Astrocyte (in vitro differentiated cells and primary cell): ENCODE measurements around the gene SPTBN5. TPM values are rescaled to one million over a fixed set of nuclear protein-coding genes. Genes with fewer than 3 reads are reported as not detected.

Experiments
- DNase-seq: peaks from one replicate; pipeline ENCODE4 v3.0.0-alpha.2; 2010; ENCODE audit warnings: low read depth
- FAIRE-seq: peaks from 2 replicates; lab custom pipeline; 2011; peaks lifted over from hg19 to GRCh38; lab: Jason Lieb, UNC
- H2AFZ ChIP-seq: 2 replicates; pipeline ENCODE4 v1.6.0; 2012; ENCODE audit warnings: low read depth, low read length, inconsistent platforms
- H3K27ac ChIP-seq: 2 replicates; pipeline ENCODE4 v1.5.1; 2011; ENCODE audit warnings: low read depth, low read length, inconsistent platforms
- H3K27me3 ChIP-seq: 2 replicates; pipeline ENCODE4 v1.6.0; 2011; ENCODE audit warnings: low read length, inconsistent platforms; ENCODE audit not compliant: insufficient read depth
- H3K36me3 ChIP-seq: 2 replicates; pipeline ENCODE4 v1.5.1; 2011; ENCODE audit warnings: low read length, inconsistent platforms; ENCODE audit not compliant: insufficient read depth
- H3K4me1 ChIP-seq: 2 replicates; pipeline ENCODE4 v1.5.1; 2011; ENCODE audit warnings: low read length, inconsistent platforms; ENCODE audit not compliant: insufficient read depth
- H3K4me2 ChIP-seq: 2 replicates; pipeline ENCODE4 v1.6.0; 2012; ENCODE audit warnings: low read length, inconsistent platforms
- H3K4me3 ChIP-seq: 2 replicates; pipeline ENCODE4 v1.5.1; 2011; ENCODE audit warnings: low read depth, mild to moderate bottlenecking, low read length, inconsistent platforms; ENCODE audit not compliant: insufficient read depth
- H3K79me2 ChIP-seq: 2 replicates; pipeline ENCODE4 v1.6.0; 2012; ENCODE audit warnings: mild to moderate bottlenecking, low read length, inconsistent platforms; ENCODE audit not compliant: insufficient read depth
- H3K9ac ChIP-seq: 2 replicates; pipeline ENCODE4 v1.6.0; 2012; ENCODE audit warnings: mild to moderate bottlenecking, low read length, inconsistent platforms
- H3K9me3 ChIP-seq: 2 replicates; pipeline ENCODE4 v1.5.1; 2012; ENCODE audit warnings: low read depth, mild to moderate bottlenecking, low read length, inconsistent platforms; ENCODE audit not compliant: insufficient read depth
- H4K20me1 ChIP-seq: 2 replicates; pipeline ENCODE4 v1.6.0; 2012; ENCODE audit warnings: low read length, inconsistent platforms; ENCODE audit not compliant: insufficient read depth
- H3K27ac Mint-ChIP-seq: one replicate; pipeline ENCODE4 v1.8.0; 2021; ENCODE audit warnings: mild to moderate bottlenecking, mixed read lengths; ENCODE audit not compliant: unreplicated experiment
- H3K27me3 Mint-ChIP-seq: one replicate; pipeline ENCODE4 v1.8.0; 2021; ENCODE audit warnings: low read depth, mixed read lengths; ENCODE audit not compliant: unreplicated experiment
- H3K36me3 Mint-ChIP-seq: one replicate; pipeline ENCODE4 v1.8.0; 2021; ENCODE audit warnings: low read depth, mixed read lengths; ENCODE audit not compliant: unreplicated experiment
- H3K4me1 Mint-ChIP-seq: one replicate; pipeline ENCODE4 v1.8.0; 2021; ENCODE audit warnings: low read depth, mixed read lengths; ENCODE audit not compliant: unreplicated experiment
- H3K4me3 Mint-ChIP-seq: one replicate; pipeline ENCODE4 v1.8.0; 2021; ENCODE audit warnings: mild to moderate bottlenecking, moderate library complexity, mixed read lengths; ENCODE audit not compliant: unreplicated experiment
- H3K9me3 Mint-ChIP-seq: one replicate; pipeline ENCODE4 v1.8.0; 2021; ENCODE audit warnings: mild to moderate bottlenecking, mixed read lengths; ENCODE audit not compliant: unreplicated experiment
- EZH2 ChIP-seq: IDR thresholded peaks from 2 replicates; pipeline ENCODE4 v1.6.1; 2012; ENCODE audit warnings: mild to moderate bottlenecking, low read length, inconsistent platforms; ENCODE audit not compliant: insufficient read depth
- total RNA-seq: library from RNA; stranded (reverse); gene quantifications from 2 replicates; pipeline ENCODE4 v1.2.1, GENCODE V29; 2021
- TF ChIP-seq, protein P1 (sequence below): IDR thresholded peaks from 2 replicates; pipeline ENCODE4 v1.5.1; 2011; ENCODE audit warnings: low read depth, mild to moderate bottlenecking, inconsistent platforms, low read length, moderate library complexity; ENCODE audit not compliant: insufficient read depth

Gene SPTBN5
- total RNA-seq, 1 donor from 2014 or later: 5.3 TPM

- H3K9me3 Mint-ChIP-seq: no peaks in the 10 kb centered on the region
- no peak overlapping the region for H3K27ac Mint-ChIP-seq
- peaks cover 4% of the 10 kb centered on the region for H3K36me3 ChIP-seq
- FAIRE-seq (no peak), DNase-seq (no peak)
- H3K79me2 ChIP-seq: peaks cover 27% of the 10 kb centered on the region
- no peaks in the 10 kb centered on the region for H3K27me3 Mint-ChIP-seq
- TF ChIP-seq, protein P1, sequence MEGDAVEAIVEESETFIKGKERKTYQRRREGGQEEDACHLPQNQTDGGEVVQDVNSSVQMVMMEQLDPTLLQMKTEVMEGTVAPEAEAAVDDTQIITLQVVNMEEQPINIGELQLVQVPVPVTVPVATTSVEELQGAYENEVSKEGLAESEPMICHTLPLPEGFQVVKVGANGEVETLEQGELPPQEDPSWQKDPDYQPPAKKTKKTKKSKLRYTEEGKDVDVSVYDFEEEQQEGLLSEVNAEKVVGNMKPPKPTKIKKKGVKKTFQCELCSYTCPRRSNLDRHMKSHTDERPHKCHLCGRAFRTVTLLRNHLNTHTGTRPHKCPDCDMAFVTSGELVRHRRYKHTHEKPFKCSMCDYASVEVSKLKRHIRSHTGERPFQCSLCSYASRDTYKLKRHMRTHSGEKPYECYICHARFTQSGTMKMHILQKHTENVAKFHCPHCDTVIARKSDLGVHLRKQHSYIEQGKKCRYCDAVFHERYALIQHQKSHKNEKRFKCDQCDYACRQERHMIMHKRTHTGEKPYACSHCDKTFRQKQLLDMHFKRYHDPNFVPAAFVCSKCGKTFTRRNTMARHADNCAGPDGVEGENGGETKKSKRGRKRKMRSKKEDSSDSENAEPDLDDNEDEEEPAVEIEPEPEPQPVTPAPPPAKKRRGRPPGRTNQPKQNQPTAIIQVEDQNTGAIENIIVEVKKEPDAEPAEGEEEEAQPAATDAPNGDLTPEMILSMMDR: no peak
- no peak for TF ChIP-seq EZH2
- no peak overlapping the region for H2AFZ ChIP-seq
- H3K9ac ChIP-seq: no peak overlapping the region
- no peak overlapping the region for H3K4me3 ChIP-seq
- peaks cover 16% of the 10 kb centered on the region for H3K36me3 Mint-ChIP-seq
- H3K4me2 ChIP-seq: no peak overlapping the region
- H3K27ac ChIP-seq: no peak overlapping the region
- H3K4me1 ChIP-seq: peaks cover 18% of the 10 kb centered on the region
- H3K4me1 Mint-ChIP-seq: peaks cover 31% of the 10 kb centered on the region
- H3K27me3 ChIP-seq: no peaks in the 10 kb centered on the region
- H3K9me3 ChIP-seq: no peaks in the 10 kb centered on the region
- no peak overlapping the region for H3K4me3 Mint-ChIP-seq
- peaks cover 36% of the 10 kb centered on the region for H4K20me1 ChIP-seq
Observed at GRCh38 chr15:41801185-41801584, 92.7 kb downstream of the SPTBN5 start.

DNA sequence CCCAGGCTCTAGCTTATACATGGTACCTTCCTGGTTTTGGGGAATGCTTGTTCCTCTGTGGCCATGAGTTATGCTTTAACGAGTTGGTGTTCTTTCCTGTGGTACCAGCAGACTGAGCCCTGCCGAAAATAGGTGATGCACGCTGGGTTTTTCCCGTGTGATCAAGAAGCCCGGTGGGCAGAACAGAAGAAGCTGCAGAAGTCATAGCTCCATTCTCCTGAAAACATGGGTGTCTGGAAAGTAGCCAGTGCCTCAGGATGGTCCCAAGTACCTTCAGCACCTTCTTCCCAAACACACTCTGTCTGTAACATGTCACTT lies 94.4 kb downstream of the SPTBN5 start:
- FAIRE-seq (no peak), DNase-seq (no peak)
- H3K4me2 ChIP-seq: no peak overlapping the region
- no peak overlapping the region for H3K4me3 ChIP-seq
- H3K9me3 ChIP-seq: no peaks in the 10 kb centered on the region
- Mint-ChIP-seq H3K27me3 (no peaks in the 10 kb centered on the region), H3K4me3 (no peak overlapping the region), H3K27ac (peak overlapping the region; percentile 59), H3K4me1 (peaks cover 33% of the 10 kb centered on the region), H3K9me3 (no peaks in the 10 kb centered on the region), H3K36me3 (peaks cover 11% of the 10 kb centered on the region)
- H4K20me1 ChIP-seq: peaks cover 36% of the 10 kb centered on the region
- H3K36me3 ChIP-seq: peaks cover 4% of the 10 kb centered on the region
- no peaks in the 10 kb centered on the region for H3K27me3 ChIP-seq
- H2AFZ ChIP-seq: no peak overlapping the region
- TF ChIP-seq, protein P1: no peak
- TF ChIP-seq EZH2: no peak
- H3K79me2 ChIP-seq: peaks cover 31% of the 10 kb centered on the region
- H3K9ac ChIP-seq: no peak overlapping the region
- H3K4me1 ChIP-seq: peaks cover 18% of the 10 kb centered on the region
- no peak overlapping the region for H3K27ac ChIP-seq

DNA sequence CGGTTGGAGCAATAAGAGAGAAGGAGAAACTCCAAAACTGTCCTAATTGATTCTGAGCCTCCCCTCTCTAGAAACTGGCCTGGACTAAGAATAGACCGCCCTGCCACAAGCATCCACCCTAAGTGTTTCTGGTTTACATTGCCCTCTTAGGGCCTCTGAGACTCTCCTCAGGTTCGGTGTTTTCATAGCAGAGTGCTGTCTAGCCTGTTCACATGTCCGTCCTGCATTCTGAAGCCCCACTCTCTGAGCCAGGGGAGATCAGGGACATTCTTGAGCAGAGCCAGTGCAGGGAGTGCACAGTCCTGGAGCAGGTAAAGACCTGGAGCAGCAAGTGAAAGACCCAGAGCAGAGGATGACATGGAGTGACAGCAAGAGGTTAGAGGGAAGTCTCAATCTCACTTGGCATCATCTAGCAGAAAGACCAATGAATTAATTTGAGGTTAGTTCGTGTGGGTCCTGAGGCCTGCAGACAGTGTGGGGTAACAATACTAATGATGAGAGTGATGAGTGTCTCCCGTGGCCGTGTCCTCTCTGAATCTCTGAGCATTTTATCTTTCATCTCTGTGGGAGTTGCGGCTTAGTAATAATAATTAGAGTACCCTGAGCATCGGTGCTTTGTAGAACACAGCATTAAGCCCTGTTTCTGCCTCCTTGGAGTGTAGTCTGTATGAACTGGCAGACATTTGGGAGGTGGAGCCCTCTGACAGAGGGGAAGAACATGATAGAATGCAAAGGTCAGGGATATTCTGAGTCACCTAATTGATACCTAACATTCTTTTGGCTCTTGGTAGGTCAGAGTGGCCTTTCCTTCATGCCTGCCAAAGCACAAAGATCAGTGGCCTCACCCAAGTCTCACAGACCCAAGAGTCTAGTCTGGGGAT lies 95.0 kb downstream of the SPTBN5 start:
- Histone ChIP-seq H3K9ac (no peak overlapping the region), H2AFZ (no peak overlapping the region), H3K36me3 (peaks cover 4% of the 10 kb centered on the region), H3K27me3 (no peaks in the 10 kb centered on the region), H3K4me2 (no peak overlapping the region), H3K79me2 (peaks cover 32% of the 10 kb centered on the region), H3K9me3 (no peaks in the 10 kb centered on the region), H3K4me3 (no peak overlapping the region), H3K27ac (no peak overlapping the region), H3K4me1 (peaks cover 18% of the 10 kb centered on the region), H4K20me1 (peaks cover 36% of the 10 kb centered on the region)
- H3K4me1 Mint-ChIP-seq: peaks cover 37% of the 10 kb centered on the region
- peaks cover 11% of the 10 kb centered on the region for H3K36me3 Mint-ChIP-seq
- no peak for FAIRE-seq
- H3K9me3 Mint-ChIP-seq: no peaks in the 10 kb centered on the region
- no peak overlapping the region for H3K4me3 Mint-ChIP-seq
- H3K27ac Mint-ChIP-seq: peak overlapping the region; percentile 36
- TF ChIP-seq EZH2: no peak
- TF ChIP-seq, protein P1: no peak
- no peak for DNase-seq
- no peaks in the 10 kb centered on the region for H3K27me3 Mint-ChIP-seq
